Measurements from ENCODE around the gene EFHD2.

DNA sequence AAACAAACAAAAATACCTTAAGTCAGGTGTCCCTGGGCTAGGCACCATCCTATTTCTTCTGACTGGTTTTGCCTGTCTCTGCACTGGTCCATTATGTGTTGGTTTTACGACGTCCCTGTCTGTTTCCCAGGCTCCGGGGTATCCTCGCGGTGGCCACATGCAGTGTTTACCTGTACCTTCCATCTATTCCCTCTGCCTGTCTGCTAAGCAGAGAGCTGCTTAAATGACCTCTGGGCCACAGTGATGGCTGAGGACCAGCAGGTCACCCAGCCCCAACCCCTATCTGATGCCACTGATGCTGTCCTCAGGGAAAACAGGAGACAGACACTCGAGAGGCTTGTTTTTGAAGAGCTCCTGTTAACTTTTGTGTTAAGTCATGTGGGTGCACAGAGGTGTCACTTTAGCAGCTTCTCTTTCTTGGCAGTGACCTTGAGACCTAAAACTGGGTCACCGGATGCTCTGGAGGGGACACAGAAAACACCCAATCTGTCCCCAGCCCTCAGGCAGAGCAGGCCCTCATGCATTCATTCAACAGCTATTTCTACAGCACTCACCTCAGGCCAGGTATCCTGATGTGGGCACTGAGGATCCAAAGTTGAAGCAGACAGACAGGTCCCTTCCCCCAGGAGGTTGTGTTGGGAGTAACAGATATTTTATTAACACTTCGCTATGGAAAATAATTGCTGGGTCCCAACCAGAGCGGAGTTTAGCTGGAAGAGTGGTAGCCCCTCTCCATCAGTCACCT is 4.4 kb upstream of the EFHD2 start:
- TF ChIP-seq CTCF (IDR thresholded peaks at IDR 0.05) (no peak), POLR2A (IDR thresholded peaks at IDR 0.05) (no peak), POLR2AphosphoS5 (IDR thresholded peaks at IDR 0.05; ENCODE audit: insufficient read depth in 1 of 2, low read depth in 1 of 2) (no peak)

All from vagina (tissue), 2 donors.